ENCODE data around the gene HEXIM2. TPM values are rescaled to one million over a fixed set of nuclear protein-coding genes. Genes with fewer than 3 reads are reported as not detected.

HEXIM2 gene
- total RNA-seq, 1 experiment from 2014 or later: 19.9 TPM

- Histone ChIP-seq H3K27ac (ENCODE audit: low read length) (peak overlapping the region; percentile 95), H4K20me1 (ENCODE audit: low read length) (no peaks in the 10 kb centered on the region), H3K9me3 (ENCODE audit: low read length) (no peaks in the 10 kb centered on the region), H3K4me3 (ENCODE audit: low read length) (peak overlapping the region; percentile 24; the same call in 1 of the 2 replicates), H3K9ac (ENCODE audit: low read length) (peak overlapping the region; percentile 74), H3K79me2 (ENCODE audit: low read length) (no peaks in the 10 kb centered on the region), H3K4me1 (ENCODE audit: insufficient read depth, low read length) (peaks cover 50% of the 10 kb centered on the region), H3F3A (ENCODE audit: low read length, unreplicated experiment) (peaks cover 19% of the 10 kb centered on the region), H3K27me3 (ENCODE audit: low read length) (no peaks in the 10 kb centered on the region), H3K9me2 (replicated peaks; ENCODE audit: low read length) (no peaks in the 10 kb centered on the region), H2AFZ (ENCODE audit: low read length) (peak overlapping the region; percentile 72), H3K4me2 (ENCODE audit: low read length) (peak overlapping the region; percentile 79), H3K36me3 (ENCODE audit: low read depth, low read length) (0 out of 2 replicates have a peak, but pooled peaks cover 6% of the 10 kb centered on the region)
- ATAC-seq (peak; percentile 51), DNase-seq (peak; percentile 88)
- intact Hi-C loops (cut with micrococcal nuclease): loop anchor here (1.0 kb wide), 2 partner anchors 10 to 19 kb away; partner anchors contain the start of gene HEXIM2
- TF ChIP-seq CTCF (conservative IDR thresholded peaks at IDR 0.05; ENCODE audit: low read depth, low read length) (no peak), EZH2 (IDR thresholded peaks at IDR 0.05; ENCODE audit: low read length, unreplicated experiment) (no peak), EZH2phosphoT487 (IDR thresholded peaks at IDR 0.05; ENCODE audit: borderline replicate concordance, low read length) (no peak)
- ChIA-PET POLR2A (ENCODE audit: unreplicated experiment) (interaction anchor here (0.5 to 1.3 kb wide), 4 partner anchors 10 to 77 kb away, joined by 3 to 8 read pairs (median 6); partner anchors contain the start of genes HEXIM1 and HEXIM2), CTCF (interaction anchor here (0.5 to 3.3 kb wide), 5 partner anchors 10 to 108 kb away, joined by 3 to 57 read pairs (median 7); partner anchors contain the start of genes ACBD4, HEXIM1 and HEXIM2)
- TSS peak; percentile 45 for BruUV-seq (replicated peaks)
Measured at GRCh38 chr17:45170931-45171337, 9.3 kb downstream of the HEXIM2 start.

DNA sequence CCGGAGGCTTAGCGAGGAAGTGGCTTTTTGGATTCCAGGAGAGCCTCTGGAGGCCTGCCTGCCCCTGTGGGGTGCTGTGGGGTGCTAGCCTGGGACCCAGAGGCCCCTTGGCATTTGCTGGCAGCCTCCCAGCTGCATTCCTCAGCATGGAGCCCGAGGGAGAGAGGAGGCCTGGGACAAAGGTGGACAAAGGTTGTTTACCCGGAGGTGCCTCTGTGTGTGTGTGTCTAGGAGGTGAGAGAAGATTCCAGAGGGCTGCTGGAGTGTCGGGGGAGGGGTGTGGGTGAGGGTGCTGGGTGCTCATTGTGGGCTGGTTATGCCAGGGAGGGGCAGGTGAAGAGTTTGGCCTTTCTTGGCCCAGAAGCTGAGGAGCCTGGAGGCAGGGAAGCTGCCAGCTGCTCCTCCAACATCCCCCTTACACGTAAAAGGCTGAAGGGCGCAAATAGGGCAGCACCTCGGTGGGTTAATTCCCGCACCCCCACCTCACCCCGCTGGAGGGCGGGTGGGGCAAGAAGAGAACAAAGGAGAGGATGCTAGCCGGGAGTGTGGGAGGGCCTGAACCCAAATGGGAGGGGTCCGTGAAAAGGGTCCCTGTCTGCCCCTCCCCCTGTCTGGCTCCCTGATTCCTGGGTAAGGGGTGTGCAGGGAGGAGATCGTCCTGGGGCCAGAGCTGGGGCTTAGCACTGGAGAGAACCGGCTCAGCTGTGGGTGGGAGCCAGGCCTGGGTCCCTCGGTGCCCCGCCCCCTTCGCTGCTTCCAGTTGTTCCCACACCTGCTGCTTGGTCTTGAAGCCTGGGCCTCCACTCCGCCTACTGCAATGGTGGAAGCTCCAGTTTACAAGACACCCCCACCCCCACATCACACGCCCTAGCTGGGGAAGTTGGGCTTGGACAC lies 9.9 kb downstream of the HEXIM2 start:
- peak overlapping the region; percentile 72 for H2AFZ ChIP-seq (ENCODE audit: low read length)
- no TSS peak for BruUV-seq (replicated peaks)
- TF ChIP-seq EZH2phosphoT487 (IDR thresholded peaks at IDR 0.05; ENCODE audit: borderline replicate concordance, low read length): no peak
- no peak for TF ChIP-seq EZH2 (IDR thresholded peaks at IDR 0.05; ENCODE audit: low read length, unreplicated experiment)
- TF ChIP-seq CTCF (conservative IDR thresholded peaks at IDR 0.05; ENCODE audit: low read depth, low read length): no peak
- peak; percentile 93 for DNase-seq
- H3K4me2 ChIP-seq (ENCODE audit: low read length): peak overlapping the region; percentile 79
- H3K4me3 ChIP-seq (ENCODE audit: low read length): peak overlapping the region; percentile 24; the same call in 1 of the 2 replicates
- intact Hi-C loops (cut with micrococcal nuclease): loop anchor here (1.0 kb wide), 3 partner anchors 10 to 24 kb away; partner anchors contain the start of gene HEXIM2
- peaks cover 57% of the 10 kb centered on the region for H3K4me1 ChIP-seq (ENCODE audit: insufficient read depth, low read length)
- H3K9me2 ChIP-seq (replicated peaks; ENCODE audit: low read length): no peaks in the 10 kb centered on the region
- no peaks in the 10 kb centered on the region for H4K20me1 ChIP-seq (ENCODE audit: low read length)
- H3K79me2 ChIP-seq (ENCODE audit: low read length): no peaks in the 10 kb centered on the region
- peaks cover 25% of the 10 kb centered on the region for H3F3A ChIP-seq (ENCODE audit: low read length, unreplicated experiment)
- ChIA-PET CTCF (interaction anchor here (0.5 to 3.3 kb wide), 6 partner anchors 10 to 107 kb away, joined by 3 to 57 read pairs (median 8); partner anchors contain the start of genes ACBD4, HEXIM1 and HEXIM2), POLR2A (ENCODE audit: unreplicated experiment) (interaction anchor here (0.5 to 1.8 kb wide), 6 partner anchors 10 to 77 kb away, joined by 3 to 14 read pairs (median 8); partner anchors contain the start of genes HEXIM1 and HEXIM2)
- ATAC-seq: peak; percentile 45
- H3K36me3 ChIP-seq (ENCODE audit: low read depth, low read length): 0 out of 2 replicates have a peak, but pooled peaks cover 6% of the 10 kb centered on the region
- H3K9me3 ChIP-seq (ENCODE audit: low read length): no peaks in the 10 kb centered on the region
- peak overlapping the region; percentile 95 for H3K27ac ChIP-seq (ENCODE audit: low read length)
- peak overlapping the region; percentile 74 for H3K9ac ChIP-seq (ENCODE audit: low read length)
- H3K27me3 ChIP-seq (ENCODE audit: low read length): no peaks in the 10 kb centered on the region

Data from PC-3 (cell line).